ENCODE data around the gene INF2. TPM values are rescaled to one million over a fixed set of nuclear protein-coding genes. Genes with fewer than 3 reads are reported as not detected.

Gene INF2
- total RNA-seq, 1 donor from 2014 or later: 14.6 TPM

DNA sequence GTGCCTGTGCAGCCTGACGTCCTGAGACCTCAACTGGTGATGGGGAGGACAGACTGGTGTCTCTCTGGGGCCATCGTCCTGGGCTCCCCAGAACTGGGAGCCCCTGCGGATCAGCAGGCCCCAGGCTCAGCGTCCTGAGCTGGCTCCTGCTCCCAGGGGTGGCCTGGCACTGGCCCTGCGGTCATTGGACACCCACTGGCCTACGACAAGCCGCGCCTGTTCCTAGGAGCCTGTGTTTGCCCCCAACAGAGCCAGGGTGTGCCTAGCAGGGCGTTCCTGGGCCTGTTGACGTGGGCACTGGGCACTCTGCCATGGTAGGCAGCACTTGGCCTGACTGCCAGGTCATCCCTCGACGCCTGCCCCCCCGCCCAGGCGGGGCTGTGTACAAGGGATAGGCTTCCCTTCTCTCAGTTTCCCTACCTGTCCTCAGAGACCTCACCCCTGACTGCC, 43.0 kb downstream of the INF2 start:
- H3K27ac ChIP-seq (ENCODE audit: low read depth, low read length): peak overlapping the region; percentile 96
- peak overlapping the region; percentile 46 to 95 (median 80) for H3K9ac ChIP-seq (ENCODE audit: low read depth in 1 of 3, low read length in 3 of 3)
- peaks cover 0 to 13% (median 1%) of the 10 kb centered on the region in 3 donors for H3K36me3 ChIP-seq (ENCODE audit: control insufficient read depth in 3 of 3, insufficient read depth in 3 of 3, low read length in 3 of 3)
- peak overlapping the region in 1 of 3 donors; percentile 8 for H3K4me3 ChIP-seq (ENCODE audit: low read length in 3 of 3)
- no peaks in the 10 kb centered on the region for H3K27me3 ChIP-seq (ENCODE audit: control insufficient read depth in 3 of 3, insufficient read depth in 3 of 3, low read length in 3 of 3)
- H3K4me1 ChIP-seq (ENCODE audit: control insufficient read depth in 3 of 3, insufficient read depth in 3 of 3, low read length in 3 of 3): peaks cover 91 to 97% (median 95%) of the 10 kb centered on the region in 3 donors
- no peaks in the 10 kb centered on the region for H3K9me3 ChIP-seq (ENCODE audit: control insufficient read depth in 3 of 3, low read length in 3 of 3)

DNA sequence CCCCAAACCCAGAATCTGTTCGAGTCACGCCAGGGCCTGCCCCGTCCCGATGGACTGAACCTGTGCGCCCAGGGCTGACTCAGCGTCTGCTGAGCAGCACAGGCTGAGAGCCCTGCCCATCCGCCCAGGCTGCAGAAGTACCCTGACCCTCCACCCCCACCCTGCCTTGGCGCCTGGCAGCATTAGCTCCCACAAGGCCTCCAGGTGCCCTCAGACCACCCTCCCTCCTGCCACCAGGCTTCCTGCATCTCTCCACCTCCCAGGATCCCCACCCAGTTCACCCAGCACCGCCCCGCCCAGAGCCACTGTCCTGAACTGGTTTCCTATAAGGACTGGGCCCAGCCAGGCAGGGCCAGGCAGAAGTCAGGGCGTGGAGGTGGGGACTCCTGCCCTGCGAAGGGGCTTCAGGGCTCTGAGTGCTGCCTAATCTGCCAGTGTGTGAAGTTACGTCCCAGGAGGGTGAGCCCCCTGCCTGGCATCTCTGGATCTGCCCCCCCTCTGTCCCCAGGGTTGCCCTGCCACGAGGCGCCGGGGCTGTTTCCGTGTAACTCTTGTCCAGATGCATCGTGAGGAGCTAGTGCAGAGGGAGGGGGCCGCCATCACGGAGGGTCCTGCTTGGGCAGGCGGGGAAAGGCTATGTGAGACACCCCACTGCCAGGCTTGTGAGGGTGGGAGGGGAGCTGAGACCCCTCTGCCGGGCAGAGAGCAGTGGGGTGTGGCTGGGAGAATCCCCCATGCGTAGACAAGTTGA, 43.7 kb downstream of the INF2 start:
- Histone ChIP-seq H3K4me1 (ENCODE audit: control insufficient read depth in 3 of 3, insufficient read depth in 3 of 3, low read length in 3 of 3) (peaks cover 89 to 97% (median 95%) of the 10 kb centered on the region in 3 donors), H3K9ac (ENCODE audit: low read depth in 1 of 3, low read length in 3 of 3) (peak overlapping the region; percentile 46 to 95 (median 83)), H3K27ac (ENCODE audit: low read depth, low read length) (peak overlapping the region; percentile 96), H3K9me3 (ENCODE audit: control insufficient read depth in 3 of 3, low read length in 3 of 3) (no peaks in the 10 kb centered on the region), H3K27me3 (ENCODE audit: control insufficient read depth in 3 of 3, insufficient read depth in 3 of 3, low read length in 3 of 3) (no peaks in the 10 kb centered on the region), H3K4me3 (ENCODE audit: low read length in 3 of 3) (peak overlapping the region in 1 of 3 donors; percentile 35), H3K36me3 (ENCODE audit: control insufficient read depth in 3 of 3, insufficient read depth in 3 of 3, low read length in 3 of 3) (peaks cover under 1 to 15% (median 8%) of the 10 kb centered on the region in 3 donors)

DNA sequence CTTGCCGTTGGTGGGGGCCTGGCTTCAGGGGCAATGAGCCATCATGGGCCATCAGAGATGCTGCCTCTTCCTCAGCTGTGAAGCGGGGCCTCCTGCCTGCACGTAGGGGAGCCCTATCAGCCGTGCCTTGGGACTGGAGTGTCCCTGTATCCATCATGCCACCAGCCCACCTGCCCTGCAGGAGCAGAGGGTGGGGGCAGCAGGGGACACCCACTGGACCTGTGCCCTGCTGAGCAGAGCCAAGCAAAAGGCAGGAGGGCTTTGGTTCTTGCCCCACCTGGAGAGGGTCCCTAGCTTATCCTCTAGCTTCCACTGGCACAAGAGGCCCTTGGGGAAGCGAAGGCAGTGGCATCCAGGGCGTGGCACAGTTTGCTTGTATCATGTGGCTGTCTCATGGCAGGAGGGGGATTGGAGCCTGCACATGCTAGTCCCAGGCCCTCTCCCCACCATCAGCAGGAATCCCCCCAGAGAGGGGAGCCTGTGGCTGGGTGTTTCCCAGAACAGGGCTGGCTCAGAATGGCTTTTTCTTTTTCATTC, 44.7 kb downstream of the INF2 start:
- Histone ChIP-seq H3K9ac (ENCODE audit: low read depth in 1 of 3, low read length in 3 of 3) (peak overlapping the region; percentile 46 to 95 (median 83)), H3K4me3 (ENCODE audit: low read length in 3 of 3) (peak overlapping the region in 2 of 3 donors; percentile 6 to 9), H3K27ac (ENCODE audit: low read depth, low read length) (peak overlapping the region; percentile 96), H3K27me3 (ENCODE audit: control insufficient read depth in 3 of 3, insufficient read depth in 3 of 3, low read length in 3 of 3) (no peaks in the 10 kb centered on the region), H3K36me3 (ENCODE audit: control insufficient read depth in 3 of 3, insufficient read depth in 3 of 3, low read length in 3 of 3) (peaks cover 10 to 20% (median 19%) of the 10 kb centered on the region in 3 donors), H3K4me1 (ENCODE audit: control insufficient read depth in 3 of 3, insufficient read depth in 3 of 3, low read length in 3 of 3) (peaks cover 79 to 97% (median 86%) of the 10 kb centered on the region in 3 donors), H3K9me3 (ENCODE audit: control insufficient read depth in 3 of 3, low read length in 3 of 3) (no peaks in the 10 kb centered on the region)

DNA sequence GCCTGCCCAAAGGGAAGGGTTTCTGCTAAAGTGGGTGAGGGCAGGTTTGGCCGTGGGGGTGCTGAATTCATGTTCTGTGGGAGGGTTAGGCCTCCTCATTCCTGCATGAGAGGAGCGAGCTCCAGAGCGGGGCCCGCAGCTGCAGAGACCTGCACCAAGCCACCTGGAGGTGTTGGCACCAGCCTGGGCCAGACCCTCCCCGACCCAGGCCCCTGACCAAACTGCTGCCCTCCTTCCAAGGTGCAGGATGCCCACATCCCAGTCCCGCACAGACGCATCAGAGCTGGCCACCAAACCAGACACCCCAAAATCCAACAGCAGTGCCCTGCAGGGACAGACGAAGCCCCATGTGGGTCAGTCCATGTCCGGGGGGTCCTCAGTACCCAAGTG, 45.2 kb downstream of the INF2 start:
- H3K4me1 ChIP-seq (ENCODE audit: control insufficient read depth in 3 of 3, insufficient read depth in 3 of 3, low read length in 3 of 3): peaks cover 77 to 94% (median 84%) of the 10 kb centered on the region in 3 donors
- H3K27me3 ChIP-seq (ENCODE audit: control insufficient read depth in 3 of 3, insufficient read depth in 3 of 3, low read length in 3 of 3): no peaks in the 10 kb centered on the region
- peak overlapping the region; percentile 96 for H3K27ac ChIP-seq (ENCODE audit: low read depth, low read length)
- H3K36me3 ChIP-seq (ENCODE audit: control insufficient read depth in 3 of 3, insufficient read depth in 3 of 3, low read length in 3 of 3): peaks cover 14 to 25% (median 23%) of the 10 kb centered on the region in 3 donors
- no peaks in the 10 kb centered on the region for H3K9me3 ChIP-seq (ENCODE audit: control insufficient read depth in 3 of 3, low read length in 3 of 3)
- H3K4me3 ChIP-seq (ENCODE audit: low read length in 3 of 3): peak overlapping the region in 1 of 3 donors; percentile 52
- H3K9ac ChIP-seq (ENCODE audit: low read depth in 1 of 3, low read length in 3 of 3): peak overlapping the region; percentile 46 to 95 (median 83)

DNA sequence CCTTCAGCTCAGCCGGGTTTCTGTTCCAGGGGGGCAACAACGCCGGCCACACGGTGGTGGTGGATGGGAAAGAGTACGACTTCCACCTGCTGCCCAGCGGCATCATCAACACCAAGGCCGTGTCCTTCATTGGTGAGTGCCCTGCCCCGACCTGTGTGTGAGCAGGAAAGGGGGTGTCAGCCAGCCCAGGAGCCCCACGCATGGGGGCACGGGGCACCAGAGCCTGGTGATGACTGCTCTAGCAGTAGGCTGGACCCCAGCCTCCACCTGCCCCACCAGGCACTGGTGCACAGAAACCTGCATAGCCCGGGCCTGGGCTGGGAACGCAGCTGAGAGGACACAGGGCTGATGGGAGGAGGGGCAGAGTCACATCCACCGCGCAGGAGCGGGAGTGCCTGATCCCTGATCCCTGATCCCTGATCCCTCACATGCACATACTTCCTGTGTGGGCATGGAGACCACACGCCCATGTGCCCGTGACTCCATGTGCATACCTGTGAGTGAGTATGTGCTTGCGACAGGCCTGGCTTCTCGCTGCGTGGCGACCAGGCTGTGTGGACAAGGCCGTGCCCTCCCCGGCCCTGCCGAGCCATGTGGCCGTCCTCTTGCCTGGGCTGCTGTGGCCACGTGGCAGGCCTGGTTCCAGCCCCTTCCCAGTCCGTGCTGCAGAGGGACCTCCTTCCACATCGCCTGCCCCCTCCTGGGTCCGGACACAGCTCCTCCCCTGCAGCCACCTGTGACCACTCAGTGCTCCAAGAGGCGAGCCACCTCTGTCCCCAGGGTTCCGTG, 45.8 kb downstream of the INF2 start:
- Histone ChIP-seq H3K4me1 (ENCODE audit: control insufficient read depth in 3 of 3, insufficient read depth in 3 of 3, low read length in 3 of 3) (peaks cover 75 to 91% (median 80%) of the 10 kb centered on the region in 3 donors), H3K36me3 (ENCODE audit: control insufficient read depth in 3 of 3, insufficient read depth in 3 of 3, low read length in 3 of 3) (peaks cover 20 to 30% (median 29%) of the 10 kb centered on the region in 3 donors), H3K27ac (ENCODE audit: low read depth, low read length) (peak overlapping the region; percentile 96), H3K4me3 (ENCODE audit: low read length in 3 of 3) (peak overlapping the region; percentile 13 to 52 (median 43)), H3K9me3 (ENCODE audit: control insufficient read depth in 3 of 3, low read length in 3 of 3) (no peaks in the 10 kb centered on the region), H3K27me3 (ENCODE audit: control insufficient read depth in 3 of 3, insufficient read depth in 3 of 3, low read length in 3 of 3) (no peaks in the 10 kb centered on the region), H3K9ac (ENCODE audit: low read depth in 1 of 3, low read length in 3 of 3) (peak overlapping the region; percentile 62 to 95 (median 83))

DNA sequence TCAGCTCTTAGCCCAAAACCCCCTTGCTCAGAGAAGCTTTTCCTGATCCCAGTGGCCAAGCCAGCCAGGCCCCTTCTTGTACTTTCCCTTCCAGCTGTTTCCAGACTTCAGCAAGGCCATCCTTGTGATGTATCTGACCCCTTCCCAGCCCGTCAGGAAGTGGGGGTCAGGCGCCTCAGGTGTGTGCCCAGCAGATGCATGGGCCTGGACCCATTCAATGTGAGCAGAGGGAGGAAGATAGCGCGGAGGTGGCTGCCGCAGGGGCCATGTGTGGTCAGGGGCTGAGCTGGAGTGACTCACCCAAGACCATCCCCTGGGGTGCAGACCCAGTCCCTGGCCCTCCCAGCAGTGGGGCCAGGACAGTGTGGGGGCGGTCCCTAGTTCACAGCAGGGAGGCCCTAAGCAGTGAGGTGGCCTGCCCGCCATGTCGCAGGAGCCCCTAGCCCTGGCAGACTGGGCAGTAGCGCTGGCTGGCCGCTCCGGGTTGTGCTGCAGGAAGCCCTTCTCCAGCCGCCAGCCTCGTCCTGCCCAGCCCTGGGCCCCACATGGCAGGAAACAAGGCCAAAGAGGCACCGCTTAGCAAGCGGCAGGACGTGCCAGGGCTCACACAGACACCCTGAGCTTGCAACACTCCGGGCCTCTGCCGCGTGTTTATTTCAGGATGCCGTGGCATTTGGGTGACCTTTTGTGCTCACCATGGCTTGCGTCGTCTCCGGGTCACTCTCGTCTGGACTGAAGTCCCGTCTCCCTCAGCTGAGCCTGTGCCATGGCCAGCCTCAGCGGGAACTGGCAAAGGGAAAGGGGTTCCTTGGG, 46.6 kb downstream of the INF2 start:
- Histone ChIP-seq H3K4me1 (ENCODE audit: control insufficient read depth in 3 of 3, insufficient read depth in 3 of 3, low read length in 3 of 3) (peaks cover 74 to 90% (median 75%) of the 10 kb centered on the region in 3 donors), H3K27ac (ENCODE audit: low read depth, low read length) (peak overlapping the region; percentile 96), H3K36me3 (ENCODE audit: control insufficient read depth in 3 of 3, insufficient read depth in 3 of 3, low read length in 3 of 3) (peaks cover 29 to 39% (median 38%) of the 10 kb centered on the region in 3 donors), H3K27me3 (ENCODE audit: control insufficient read depth in 3 of 3, insufficient read depth in 3 of 3, low read length in 3 of 3) (no peaks in the 10 kb centered on the region), H3K9me3 (ENCODE audit: control insufficient read depth in 3 of 3, low read length in 3 of 3) (no peaks in the 10 kb centered on the region), H3K4me3 (ENCODE audit: low read length in 3 of 3) (peak overlapping the region; percentile 13 to 56 (median 43)), H3K9ac (ENCODE audit: low read depth in 1 of 3, low read length in 3 of 3) (peak overlapping the region; percentile 62 to 95 (median 83))

DNA sequence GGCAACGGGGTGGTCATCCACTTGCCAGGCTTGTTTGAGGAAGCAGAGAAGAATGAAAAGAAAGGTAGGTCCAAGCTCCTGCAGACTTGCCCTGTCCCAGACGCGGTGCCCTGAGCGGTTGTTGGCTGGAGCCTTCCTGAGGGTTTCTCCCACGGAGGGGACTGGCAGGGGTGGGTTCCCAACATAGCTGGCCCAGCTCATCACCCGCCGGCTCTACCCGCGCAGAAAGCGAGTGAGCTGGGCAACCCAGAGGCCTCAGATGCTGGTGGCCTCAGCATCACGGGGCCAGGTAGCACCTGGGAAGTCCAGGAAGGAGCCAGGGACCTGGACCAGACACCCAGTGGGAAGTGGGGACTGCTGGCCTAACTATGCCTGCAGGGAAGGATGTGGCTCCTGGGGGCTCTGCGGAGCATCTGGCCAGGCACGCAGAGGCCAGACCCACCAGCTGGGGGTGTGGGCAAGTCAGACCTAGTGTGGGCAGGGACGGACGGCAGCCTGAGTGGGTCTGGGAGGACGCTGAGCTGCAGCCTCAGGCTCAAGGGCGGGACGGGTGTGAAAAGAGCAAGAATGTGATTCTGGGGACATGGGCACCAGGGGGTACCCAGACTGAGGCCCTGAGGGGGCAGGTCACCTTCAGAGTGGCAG, 49.1 kb downstream of the INF2 start:
- H3K9ac ChIP-seq (ENCODE audit: low read depth in 1 of 3, low read length in 3 of 3): peak overlapping the region in 2 of 3 donors; percentile 20 to 71
- H3K9me3 ChIP-seq (ENCODE audit: control insufficient read depth in 3 of 3, low read length in 3 of 3): no peaks in the 10 kb centered on the region
- no peak overlapping the region for H3K4me3 ChIP-seq (ENCODE audit: low read length in 3 of 3)
- H3K4me1 ChIP-seq (ENCODE audit: control insufficient read depth in 3 of 3, insufficient read depth in 3 of 3, low read length in 3 of 3): peaks cover 49 to 88% (median 51%) of the 10 kb centered on the region in 3 donors
- H3K36me3 ChIP-seq (ENCODE audit: control insufficient read depth in 3 of 3, insufficient read depth in 3 of 3, low read length in 3 of 3): peaks cover 52 to 64% (median 60%) of the 10 kb centered on the region in 3 donors
- peak overlapping the region; percentile 96 for H3K27ac ChIP-seq (ENCODE audit: low read depth, low read length)
- H3K27me3 ChIP-seq (ENCODE audit: control insufficient read depth in 3 of 3, insufficient read depth in 3 of 3, low read length in 3 of 3): no peaks in the 10 kb centered on the region

DNA sequence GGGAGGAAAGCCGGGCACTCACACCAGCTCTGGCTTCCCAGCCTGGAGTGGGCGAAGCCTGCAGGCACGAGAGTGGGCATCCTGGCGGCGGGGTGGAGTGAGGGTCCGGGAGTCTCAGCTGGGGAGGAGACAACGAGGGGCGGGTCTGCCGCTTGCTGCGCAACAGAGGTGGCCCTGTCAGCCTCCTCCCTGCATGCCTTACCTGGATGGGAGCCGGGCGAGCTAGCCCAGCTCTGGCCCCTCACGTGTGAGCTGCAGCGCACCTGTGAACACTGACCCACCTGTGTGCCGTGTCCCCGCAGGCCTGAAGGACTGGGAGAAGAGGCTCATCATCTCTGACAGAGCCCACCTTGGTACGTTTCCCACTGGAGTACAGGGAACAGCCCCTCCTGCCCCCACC, 49.6 kb downstream of the INF2 start:
- H3K4me1 ChIP-seq (ENCODE audit: control insufficient read depth in 3 of 3, insufficient read depth in 3 of 3, low read length in 3 of 3): peaks cover 44 to 82% (median 45%) of the 10 kb centered on the region in 3 donors
- H3K27ac ChIP-seq (ENCODE audit: low read depth, low read length): peak overlapping the region; percentile 96
- H3K4me3 ChIP-seq (ENCODE audit: low read length in 3 of 3): no peak overlapping the region
- H3K9me3 ChIP-seq (ENCODE audit: control insufficient read depth in 3 of 3, low read length in 3 of 3): no peaks in the 10 kb centered on the region
- H3K9ac ChIP-seq (ENCODE audit: low read depth in 1 of 3, low read length in 3 of 3): peak overlapping the region in 1 of 3 donors; percentile 33
- H3K27me3 ChIP-seq (ENCODE audit: control insufficient read depth in 3 of 3, insufficient read depth in 3 of 3, low read length in 3 of 3): no peaks in the 10 kb centered on the region
- peaks cover 55 to 69% (median 64%) of the 10 kb centered on the region in 3 donors for H3K36me3 ChIP-seq (ENCODE audit: control insufficient read depth in 3 of 3, insufficient read depth in 3 of 3, low read length in 3 of 3)
